Measurements from ENCODE around the gene CEP295NL.

DNA sequence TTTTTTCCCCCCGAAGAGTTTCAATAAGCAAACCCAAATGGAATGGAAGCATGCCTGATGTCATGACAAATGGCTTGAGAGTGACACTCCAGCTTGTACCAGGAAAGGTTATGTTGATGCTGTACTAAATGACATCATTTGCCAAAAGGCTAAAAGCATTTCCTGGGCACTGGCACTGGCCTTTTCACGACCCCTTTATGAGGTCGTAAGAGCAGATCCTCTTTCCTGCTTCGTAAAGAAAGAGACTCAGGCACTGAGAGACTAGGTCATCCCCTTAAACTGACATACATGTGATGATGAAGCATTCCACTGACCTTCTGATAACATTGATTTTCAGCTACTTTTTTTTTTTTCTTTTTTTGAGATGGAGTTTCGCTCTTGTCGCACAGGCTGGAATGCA lies 30.5 kb downstream of the CEP295NL start:
- TF ChIP-seq POLR2A (IDR thresholded peaks at IDR 0.05; ENCODE audit: low read depth, low read length) (no peak), POLR2AphosphoS5 (IDR thresholded peaks at IDR 0.05; ENCODE audit: low read depth, low read length) (no peak)
